Measurements from ENCODE around the gene SPATA12.

SPATA12 gene, protein sequence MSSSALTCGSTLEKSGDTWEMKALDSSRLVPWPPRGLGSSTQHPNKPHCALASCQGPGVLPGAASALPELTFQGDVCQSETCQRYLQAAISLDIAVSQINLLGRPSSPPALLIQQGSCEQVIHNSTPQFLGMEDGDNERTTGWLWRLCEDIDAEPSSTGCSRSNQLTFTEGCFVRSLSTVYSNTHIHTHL

DNA sequence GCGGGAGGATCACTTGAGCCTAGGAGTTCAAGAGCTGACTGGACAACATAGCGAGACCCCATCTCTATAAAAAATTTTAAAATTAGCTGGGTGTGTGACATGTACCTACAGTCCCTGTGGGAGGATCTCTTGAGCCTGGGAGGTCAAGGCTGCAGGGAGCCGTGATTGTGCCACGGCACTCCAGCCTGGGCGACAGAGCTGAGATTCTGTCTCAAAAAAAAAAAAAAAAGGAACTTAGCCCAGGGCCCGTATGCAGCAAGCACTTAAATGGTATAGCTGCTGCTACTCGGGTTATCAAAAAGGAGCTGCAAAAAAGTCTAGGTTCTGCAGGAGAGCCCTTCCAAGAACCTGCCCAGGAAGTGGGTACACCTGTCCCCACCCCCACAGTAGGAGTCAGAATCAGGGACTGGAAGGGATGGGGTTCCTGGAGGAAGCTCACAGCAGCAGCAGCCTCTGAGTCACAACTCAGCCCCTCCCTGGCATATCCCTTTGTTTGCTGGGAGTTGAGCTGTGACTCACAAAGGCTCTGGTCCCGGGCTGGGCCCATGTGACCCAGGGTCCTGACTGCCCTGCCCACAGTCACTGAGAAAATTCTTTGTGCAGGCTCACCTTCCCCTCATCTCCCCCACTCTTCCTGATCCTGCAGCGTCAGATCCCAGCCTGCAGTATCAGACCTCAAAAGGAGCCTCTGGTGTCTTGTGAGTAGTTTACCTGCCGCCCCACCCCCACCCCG is at the start of gene SPATA12:
Gene SPATA12 (plus strand): TSS at position 576 of the 733 bp plus-strand sequence. CDS start 13,031 bp downstream, outside the sequence.
- in situ Hi-C loops (cut with HindIII; ENCODE audit: low sequenced_read_pairs): no loop called here

DNA sequence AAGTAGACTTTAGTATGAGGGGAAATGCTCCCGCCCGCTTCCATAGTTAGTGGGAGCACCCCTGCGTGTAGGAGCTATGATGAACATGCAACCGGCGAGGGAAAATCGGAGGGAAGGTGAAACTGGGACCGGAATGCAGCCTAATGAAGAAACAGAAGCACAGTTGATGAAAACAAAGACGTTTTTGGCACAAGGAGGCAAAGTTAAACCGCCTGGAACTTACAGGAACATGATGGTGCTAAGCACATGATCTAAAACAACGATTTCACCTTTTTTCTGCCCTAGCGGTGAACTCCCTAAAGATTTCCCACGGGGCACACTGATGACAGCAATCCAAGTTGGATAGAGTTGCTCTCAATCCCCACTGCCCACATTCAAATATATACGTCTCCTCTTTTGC is 49.4 kb upstream of the SPATA12 start:
- in situ Hi-C loops (cut with HindIII; ENCODE audit: low sequenced_read_pairs): no loop called here

DNA sequence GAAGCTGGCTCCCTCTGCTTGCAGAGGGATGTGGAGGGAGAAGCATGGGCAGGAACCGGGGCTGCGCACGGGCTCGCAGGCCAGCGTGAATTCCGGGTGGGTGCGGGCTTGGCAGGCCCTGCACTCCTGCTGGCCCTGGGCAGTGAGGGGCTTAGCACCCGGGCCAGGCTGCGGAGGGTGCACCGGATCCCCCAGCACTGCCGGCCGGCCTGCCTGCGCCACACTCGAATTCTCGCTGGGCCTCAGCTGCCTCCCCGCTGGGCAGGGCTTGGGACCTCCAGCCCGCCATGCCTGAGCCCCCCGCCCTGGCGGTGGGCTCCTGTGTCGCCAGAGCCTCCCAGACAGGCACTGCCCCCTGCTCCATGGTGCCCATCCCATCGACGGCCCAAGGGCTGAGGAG is 47.6 kb upstream of the SPATA12 start:
- in situ Hi-C loops (cut with HindIII; ENCODE audit: low sequenced_read_pairs): no loop called here

DNA sequence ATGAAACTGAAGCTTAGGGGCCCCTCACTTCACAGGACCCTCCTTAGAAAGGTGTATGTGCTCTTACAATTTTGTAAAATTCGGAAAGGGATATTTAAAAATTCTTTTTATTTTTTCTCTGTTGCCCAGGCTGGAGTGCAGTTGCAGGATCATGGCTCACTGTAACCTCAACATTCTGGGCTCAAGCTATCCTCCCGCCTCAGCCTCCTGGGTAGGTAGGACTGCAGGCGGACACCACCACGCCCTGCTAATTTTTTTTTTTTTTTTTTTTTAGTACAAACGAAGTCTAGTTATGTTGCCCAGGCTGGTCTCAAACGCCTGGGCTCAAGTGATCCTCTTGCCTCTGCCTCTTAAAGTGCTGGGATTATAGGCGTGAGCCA is 45.1 kb upstream of the SPATA12 start:
- in situ Hi-C loops (cut with HindIII; ENCODE audit: low sequenced_read_pairs): loop anchor here (5.0 kb wide), 1 partner anchor 42 kb away; no protein-coding TSS in a partner anchor

DNA sequence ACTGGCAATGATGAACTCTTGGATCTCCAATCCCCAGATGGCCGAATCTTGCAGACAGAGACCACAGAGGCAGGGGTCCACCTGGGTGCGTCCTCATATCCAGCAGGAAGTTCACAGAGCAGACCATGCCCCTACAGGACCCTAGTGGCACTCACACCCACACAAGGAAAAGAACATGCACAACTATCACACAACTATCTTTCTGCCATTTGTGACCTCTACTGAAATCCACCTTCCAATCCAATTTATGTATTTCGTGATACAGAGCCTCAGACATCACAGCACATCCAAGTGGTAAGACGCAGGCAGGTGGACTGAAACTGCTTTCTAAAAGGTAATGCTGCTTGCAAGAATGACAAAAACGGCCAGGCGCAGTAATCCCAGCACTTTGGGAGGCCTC is 44.6 kb upstream of the SPATA12 start:
- in situ Hi-C loops (cut with HindIII; ENCODE audit: low sequenced_read_pairs): loop anchor here (5.0 kb wide), 1 partner anchor 41 kb away; no protein-coding TSS in a partner anchor

DNA sequence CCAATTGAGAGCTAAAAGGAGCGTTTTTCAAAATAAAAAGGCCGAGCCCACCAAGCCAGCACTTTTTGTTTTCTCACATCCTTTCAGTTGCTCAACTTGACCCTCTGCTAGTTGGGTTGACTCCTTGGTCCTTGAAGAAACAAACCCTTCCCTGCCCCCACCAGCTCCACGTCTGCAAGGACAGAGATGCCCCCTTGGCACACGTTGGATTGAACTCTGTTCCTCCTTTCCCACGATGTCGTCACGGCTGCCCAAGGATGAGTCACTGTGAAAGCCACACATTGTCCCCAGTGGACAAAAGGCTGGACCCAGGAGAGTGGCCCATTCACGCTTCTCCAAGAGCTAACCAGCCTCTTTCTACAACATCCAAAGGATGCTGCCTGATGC is 43.0 kb upstream of the SPATA12 start:
- in situ Hi-C loops (cut with HindIII; ENCODE audit: low sequenced_read_pairs): loop anchor here (5.0 kb wide), 1 partner anchor 40 kb away; no protein-coding TSS in a partner anchor

DNA sequence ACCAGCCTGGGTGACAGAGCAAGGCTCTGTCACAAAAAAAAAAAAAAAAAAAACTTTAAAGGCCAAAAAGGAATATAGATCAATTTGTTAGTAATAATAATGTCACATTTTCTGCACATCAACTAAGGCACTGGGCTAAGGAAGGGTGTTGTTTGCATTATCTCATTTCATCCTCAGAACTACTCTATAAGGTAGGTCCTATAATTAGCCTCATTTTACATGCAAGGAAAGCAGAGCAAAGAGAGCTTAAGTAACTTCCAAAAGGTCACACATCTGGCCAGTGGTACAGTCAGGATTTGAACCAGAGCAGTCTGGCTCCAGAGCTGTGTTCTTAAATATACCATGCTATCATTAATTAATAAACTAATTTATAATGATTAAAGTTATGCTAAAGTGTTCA is 42.2 kb upstream of the SPATA12 start:
- in situ Hi-C loops (cut with HindIII; ENCODE audit: low sequenced_read_pairs): loop anchor here (5.0 kb wide), 1 partner anchor 39 kb away; no protein-coding TSS in a partner anchor

DNA sequence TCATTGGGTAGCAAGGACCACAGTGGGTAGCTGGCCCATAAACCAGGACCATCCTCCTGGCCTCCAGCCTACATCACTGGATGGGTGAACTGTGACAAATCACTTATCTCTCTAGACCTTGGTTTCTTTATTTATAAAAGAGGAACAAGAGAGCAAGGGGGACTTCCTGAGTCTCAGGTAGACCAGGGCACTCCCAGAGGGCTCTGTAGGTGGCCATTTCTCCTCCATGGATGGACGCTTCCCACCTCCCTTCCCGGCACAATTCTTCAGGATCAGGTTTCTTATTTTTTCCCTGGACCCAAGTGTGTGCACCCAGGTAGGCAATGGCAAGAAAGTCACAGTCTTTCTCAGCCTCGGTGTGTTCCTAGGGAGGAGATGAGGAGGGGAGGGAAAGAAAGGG is 41.4 kb upstream of the SPATA12 start:
- in situ Hi-C loops (cut with HindIII; ENCODE audit: low sequenced_read_pairs): loop anchor here (5.0 kb wide), 1 partner anchor 38 kb away; no protein-coding TSS in a partner anchor

DNA sequence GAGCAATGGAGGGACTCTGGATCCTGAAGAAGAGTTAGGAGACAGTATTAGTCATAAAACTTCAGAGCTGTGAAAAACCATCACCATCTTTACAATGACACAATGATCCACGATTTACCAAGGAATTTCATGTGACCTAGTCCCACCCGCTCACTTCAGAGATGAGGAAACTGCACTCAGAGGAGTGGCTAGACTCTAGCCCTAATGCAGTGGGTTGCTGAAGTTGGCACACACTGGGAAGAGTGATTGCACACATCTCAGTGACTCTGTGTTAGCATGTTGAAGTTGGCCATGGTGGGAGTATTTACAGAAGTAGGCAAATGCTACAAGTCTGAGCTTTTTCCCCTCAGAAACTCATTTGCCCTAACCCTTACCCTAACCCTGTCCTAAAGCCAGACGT is 35.2 kb upstream of the SPATA12 start:
- in situ Hi-C loops (cut with HindIII; ENCODE audit: low sequenced_read_pairs): no loop called here

DNA sequence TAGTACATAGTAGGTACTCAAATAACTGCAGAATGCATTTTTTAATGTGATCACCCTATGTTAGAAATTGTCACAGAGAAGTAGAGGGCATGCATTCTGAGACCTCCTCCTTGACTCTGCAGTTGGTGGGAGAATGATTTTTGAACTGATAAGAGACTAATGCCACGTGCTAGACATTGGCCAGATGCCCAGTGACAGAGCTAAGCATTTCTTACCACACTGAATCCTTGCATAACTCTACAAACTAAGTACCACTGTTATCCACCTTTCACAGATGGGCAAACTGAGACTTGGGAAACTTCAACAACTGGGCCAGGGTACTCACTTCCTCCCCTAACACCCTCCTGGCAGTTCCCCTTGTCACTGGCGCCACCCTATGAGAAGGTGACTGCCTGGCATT is 33.5 kb upstream of the SPATA12 start:
- in situ Hi-C loops (cut with HindIII; ENCODE audit: low sequenced_read_pairs): no loop called here

DNA sequence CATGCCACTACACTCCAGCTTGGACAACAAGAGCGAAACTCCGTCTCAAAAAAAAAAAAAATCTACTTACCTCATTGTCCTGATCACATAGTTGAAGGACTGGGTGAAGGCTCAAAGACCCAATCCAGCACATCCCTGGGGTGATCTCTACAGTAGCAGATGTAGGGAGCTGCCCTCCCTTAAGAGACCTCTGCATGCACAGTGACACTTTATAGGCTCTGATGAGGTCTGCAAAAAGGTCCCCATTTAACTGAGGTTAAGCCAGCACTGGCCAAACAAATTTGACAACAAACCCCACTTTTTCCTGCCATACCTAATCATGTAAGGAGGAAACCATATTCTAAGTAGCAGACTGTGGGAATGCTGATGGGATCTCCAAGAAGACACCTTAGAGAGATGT is 31.1 kb upstream of the SPATA12 start:
- in situ Hi-C loops (cut with HindIII; ENCODE audit: low sequenced_read_pairs): no loop called here

DNA sequence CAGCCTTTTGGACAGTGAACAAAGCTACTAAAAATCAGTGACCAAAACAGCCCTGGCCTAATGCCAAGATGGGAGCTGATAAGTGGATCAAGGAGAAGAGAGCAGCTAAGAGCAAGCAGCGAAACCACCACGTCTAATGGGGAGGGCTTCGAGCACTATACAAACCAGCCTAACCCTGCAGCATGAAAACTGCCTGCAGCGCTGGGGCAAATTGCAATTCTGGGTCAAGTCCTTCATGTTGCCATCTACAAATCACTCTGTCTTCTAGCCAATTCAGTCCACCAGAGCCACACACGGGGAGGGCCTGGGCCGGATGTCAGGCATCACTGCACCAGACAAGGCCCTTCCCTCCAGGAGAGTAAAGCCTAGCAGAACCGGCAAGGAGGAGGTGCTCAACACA is 30.5 kb upstream of the SPATA12 start:
- in situ Hi-C loops (cut with HindIII; ENCODE audit: low sequenced_read_pairs): no loop called here

DNA sequence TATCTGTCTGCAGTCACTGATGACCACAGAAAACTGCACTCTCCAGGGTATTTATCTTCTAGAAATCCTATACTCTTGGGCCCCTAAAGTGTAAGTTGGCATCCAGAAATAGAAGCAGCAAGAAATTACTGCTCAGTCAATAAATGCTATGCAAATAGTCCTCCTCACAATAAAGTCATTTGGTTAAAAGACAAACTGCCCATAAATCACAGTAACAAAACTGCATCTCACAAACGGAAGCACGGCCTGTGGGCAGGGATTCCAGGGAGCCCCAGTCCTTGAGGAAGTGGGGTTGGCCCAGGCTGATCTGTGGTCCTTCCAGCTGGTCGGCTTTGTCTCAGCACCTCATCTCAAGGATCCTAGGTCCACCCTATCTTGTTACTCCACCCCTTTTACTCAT is 29.7 kb upstream of the SPATA12 start:
- in situ Hi-C loops (cut with HindIII; ENCODE audit: low sequenced_read_pairs): no loop called here

DNA sequence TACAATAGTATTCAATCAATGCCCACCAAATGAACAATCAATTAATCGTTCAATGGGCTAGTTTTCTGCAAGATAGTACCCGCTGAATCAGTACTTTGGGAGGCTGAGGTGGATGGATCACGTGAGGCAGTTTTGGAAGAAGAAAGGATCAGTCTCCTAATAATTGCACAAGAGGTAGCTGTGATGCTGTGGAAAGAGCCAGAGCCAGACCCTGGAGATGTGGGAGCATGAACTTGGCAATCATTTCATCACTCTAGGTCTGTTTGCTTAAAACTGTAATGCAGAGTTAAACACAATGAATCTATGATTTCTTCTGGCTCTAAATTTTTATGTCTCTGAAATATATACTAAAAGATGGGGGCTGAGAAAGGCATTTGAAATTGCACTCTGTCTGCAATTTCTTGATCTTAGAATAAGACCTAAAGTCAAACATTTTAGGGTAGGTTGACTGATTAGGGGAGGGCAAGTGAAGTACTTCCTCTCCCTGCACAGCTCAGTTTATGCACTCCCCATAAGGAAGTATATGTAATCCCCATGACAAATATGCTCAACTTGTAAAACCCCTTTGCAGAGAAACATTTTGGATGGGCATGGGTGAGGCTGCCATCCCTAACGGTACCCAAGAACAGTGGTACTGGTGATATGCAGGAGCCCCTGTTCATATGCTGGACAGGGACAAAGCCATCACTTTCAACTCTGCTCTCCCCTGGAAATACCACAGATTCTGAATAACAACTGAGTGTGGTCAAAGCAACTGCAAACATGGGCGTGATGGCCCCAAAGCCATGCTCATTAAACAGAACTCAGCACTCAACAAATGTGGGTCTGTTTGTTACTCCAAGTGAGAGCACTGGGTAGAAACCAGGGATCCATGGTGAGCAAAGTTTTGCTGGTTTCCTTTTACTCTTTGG is 28.6 kb upstream of the SPATA12 start:
- in situ Hi-C loops (cut with HindIII; ENCODE audit: low sequenced_read_pairs): no loop called here

DNA sequence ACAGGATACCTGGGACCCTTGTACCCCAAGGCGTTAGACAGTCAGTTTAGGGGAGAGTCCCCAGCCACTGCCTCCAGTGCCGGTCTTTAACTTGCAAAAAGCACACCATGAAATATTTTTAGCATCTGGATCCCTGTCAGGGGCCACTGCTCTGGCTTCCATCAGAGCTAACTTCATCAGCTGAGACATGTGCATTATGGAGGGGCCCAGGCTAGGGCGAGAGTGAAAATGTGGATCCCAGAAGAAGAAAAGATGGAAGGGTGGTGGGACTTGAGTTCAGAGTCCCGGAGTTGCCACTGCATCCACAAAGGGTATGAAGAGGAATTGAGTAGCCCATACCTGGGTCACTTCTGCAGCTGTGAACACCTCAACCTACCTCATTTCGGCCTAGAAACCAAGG is 23.5 kb upstream of the SPATA12 start:
- in situ Hi-C loops (cut with HindIII; ENCODE audit: low sequenced_read_pairs): no loop called here

DNA sequence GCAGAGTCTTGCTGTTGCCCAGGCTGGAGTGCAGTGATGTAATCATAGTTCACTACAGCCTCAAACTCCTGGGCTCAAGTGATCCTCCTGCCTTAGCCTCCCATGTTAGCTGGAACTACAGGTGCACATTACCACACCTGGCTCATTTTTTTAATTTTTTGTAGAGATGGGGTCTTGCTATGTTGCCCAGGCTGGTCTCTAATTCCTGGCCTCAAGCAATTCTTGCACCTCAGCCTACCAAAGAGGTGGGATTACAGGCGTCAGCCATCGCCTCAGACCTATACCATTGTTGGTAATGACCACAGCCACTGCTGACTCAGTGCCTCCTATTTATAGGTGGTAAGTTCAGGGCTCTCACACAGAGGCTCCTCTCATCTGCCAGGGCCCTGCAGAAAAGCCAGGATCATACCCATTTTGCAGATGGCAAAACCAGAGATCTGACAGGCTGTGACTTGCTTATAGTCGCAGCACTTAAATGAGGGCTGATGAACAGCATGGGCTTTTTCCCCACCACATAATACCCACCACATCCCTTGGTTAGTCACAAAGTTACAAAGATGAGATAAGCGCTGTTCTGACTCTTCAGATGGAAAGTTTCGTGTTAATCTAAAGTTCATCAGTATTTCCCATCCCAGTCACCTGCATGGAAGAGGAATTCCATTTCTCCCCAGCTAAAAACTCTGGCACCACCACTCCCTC is 21.8 kb upstream of the SPATA12 start:
- in situ Hi-C loops (cut with HindIII; ENCODE audit: low sequenced_read_pairs): no loop called here

DNA sequence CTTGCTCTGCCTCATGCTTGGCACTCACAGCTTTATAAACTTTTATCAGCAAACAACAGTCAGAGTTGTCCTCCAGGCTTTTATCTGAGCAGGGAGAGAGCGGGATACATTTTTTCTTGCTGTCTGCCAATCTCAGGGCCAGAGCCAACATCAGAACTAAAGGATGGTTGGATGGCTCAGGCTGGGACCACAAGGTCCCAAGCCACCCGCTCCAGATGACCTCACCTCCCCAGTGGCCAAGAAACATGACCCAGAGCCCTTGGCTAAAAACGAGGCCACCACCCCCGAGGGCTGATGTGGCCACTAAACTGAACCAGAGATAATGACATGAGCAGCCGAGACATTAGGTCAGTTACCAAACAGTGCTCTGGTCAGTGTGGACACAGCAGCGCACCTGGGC is 18.8 kb upstream of the SPATA12 start:
- in situ Hi-C loops (cut with HindIII; ENCODE audit: low sequenced_read_pairs): no loop called here

DNA sequence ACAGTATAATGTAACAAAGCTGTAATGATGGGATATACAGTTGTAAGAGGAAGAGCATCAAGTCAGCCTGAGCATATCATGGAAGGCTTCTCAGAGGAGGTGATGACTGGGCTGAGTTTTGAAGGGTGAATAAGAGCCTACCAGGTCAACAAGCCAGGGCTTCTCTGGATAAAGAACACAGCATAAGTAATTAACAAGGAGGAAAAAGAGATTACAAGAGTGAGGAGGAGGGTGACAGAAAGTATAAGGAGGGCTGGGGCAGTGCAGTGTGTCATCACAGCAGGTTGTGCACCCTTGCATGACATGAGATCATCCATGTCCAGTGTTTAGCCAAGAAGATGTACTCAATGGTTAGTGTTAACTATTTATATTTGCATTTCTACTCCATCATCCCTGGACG is 16.9 kb upstream of the SPATA12 start:
- in situ Hi-C loops (cut with HindIII; ENCODE audit: low sequenced_read_pairs): no loop called here

DNA sequence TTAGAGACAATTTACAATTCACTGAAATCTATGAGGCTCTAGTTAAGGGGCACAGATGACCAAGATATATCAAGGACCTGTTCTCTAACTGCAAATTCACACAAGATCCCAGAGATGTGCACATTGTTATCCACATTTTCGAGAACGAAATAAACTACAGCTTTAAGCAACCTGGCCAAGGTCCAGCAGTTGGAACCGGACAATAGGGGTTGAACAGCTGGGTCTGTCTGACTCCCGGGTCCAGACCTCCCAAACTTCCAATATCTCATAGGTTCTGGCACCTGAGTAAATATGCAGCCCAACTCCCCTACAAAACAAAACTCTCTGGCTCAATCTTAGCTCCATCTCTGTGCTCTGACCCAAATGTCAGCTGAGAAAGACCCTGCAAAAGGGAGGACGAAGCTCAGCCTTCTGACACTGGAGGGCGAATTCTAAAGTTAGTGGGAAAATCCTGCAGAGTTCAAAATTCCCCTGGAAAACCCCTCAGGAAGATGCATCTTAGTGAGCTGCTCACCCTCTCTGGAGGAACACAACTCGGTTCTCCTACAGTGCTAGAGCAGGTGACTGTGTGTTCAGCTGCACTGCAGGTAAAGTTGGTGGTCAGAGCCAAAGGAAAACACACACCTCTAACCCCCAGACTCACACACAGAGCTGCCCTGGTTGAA is 14.2 kb upstream of the SPATA12 start:
- in situ Hi-C loops (cut with HindIII; ENCODE audit: low sequenced_read_pairs): no loop called here

DNA sequence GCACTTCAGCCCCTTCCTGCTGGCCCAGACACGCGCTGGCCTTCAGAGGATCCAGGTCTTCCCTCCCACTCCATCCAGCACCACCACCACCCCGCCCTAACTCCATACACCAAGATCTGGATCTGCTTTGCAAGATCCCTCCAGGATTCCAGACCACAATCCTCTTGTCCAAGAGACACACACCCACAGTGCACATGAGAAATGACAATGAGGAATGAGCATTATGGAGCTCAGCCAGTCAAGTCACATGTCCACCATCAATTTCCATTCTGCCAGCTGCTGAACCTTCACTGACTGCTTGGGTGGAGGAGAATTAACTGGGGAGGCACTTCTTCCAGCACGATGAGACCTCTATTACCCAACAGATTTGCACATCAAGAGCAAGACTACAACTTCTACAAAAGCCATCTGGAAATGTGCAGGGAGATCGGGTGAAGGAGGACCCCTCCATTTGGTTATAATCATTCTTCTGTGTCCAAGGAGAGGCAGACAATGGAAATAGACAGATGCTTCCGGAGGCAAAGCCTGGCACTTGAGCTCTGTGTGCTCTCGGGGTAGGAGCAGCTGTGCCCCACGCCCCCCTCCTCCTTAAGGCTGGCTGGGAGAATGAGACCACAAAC is 12.3 kb upstream of the SPATA12 start:
- in situ Hi-C loops (cut with HindIII; ENCODE audit: low sequenced_read_pairs): no loop called here
